ENCODE results near the gene BMP7.

Gene BMP7

GRCh38 chr20:57199656-57200405 lies 66.6 kb downstream of the BMP7 start:
- Histone ChIP-seq H3K4me2 (ENCODE audit: low read length) (no peak overlapping the region), H2AK5ac (ENCODE audit: low read length) (no peak overlapping the region), H2AFZ (ENCODE audit: insufficient read depth, low read length, poor library complexity) (no peak overlapping the region), H4K12ac (ENCODE audit: low read depth, low read length) (no peak overlapping the region), H3K4ac (ENCODE audit: low read depth, low read length) (no peak overlapping the region), H3K23ac (ENCODE audit: low read length) (no peak overlapping the region), H3K4me3 (ENCODE audit: low read depth, low read length) (no peak overlapping the region), H3K27ac (ENCODE audit: low read depth, low read length) (no peak overlapping the region), H3K18ac (ENCODE audit: low read length) (no peak overlapping the region), H2BK120ac (ENCODE audit: insufficient read depth, low read length, poor library complexity) (no peak overlapping the region), H3K79me1 (ENCODE audit: low read length) (no peaks in the 10 kb centered on the region), H4K8ac (ENCODE audit: low read depth, low read length) (no peak overlapping the region), H2BK5ac (ENCODE audit: low read depth, low read length, poor library complexity) (no peak overlapping the region), H3K14ac (ENCODE audit: low read length) (no peak overlapping the region), H3K9ac (ENCODE audit: low read length) (no peak overlapping the region), H3K27me3 (ENCODE audit: insufficient read depth, low read length) (no peaks in the 10 kb centered on the region), H2BK12ac (ENCODE audit: low read length) (no peak overlapping the region), H3K79me2 (ENCODE audit: control insufficient read depth, insufficient read depth, low read length, poor library complexity) (no peaks in the 10 kb centered on the region), H4K91ac (ENCODE audit: low read depth, low read length) (no peak overlapping the region), H3K4me1 (ENCODE audit: control insufficient read depth in 1 of 2, insufficient read depth in 2 of 2, low read length in 2 of 2) (peaks cover 0 to 4% of the 10 kb centered on the region in 2 experiments), H3K9me3 (ENCODE audit: insufficient read depth, low read depth, low read length) (peaks cover 2% of the 10 kb centered on the region), H3K36me3 (ENCODE audit: control insufficient read depth in 1 of 2, insufficient read depth in 2 of 2, low read length in 2 of 2) (no peaks in the 10 kb centered on the region)
- no peak for DNase-seq
- WGBS (ENCODE audit: extremely low coverage, insufficient coverage, insufficient read length), result no CpG with 5 or more reads among the region's 16 CpGs

- no peaks in the 10 kb centered on the region for H3K9me3 ChIP-seq (ENCODE audit: insufficient read depth, low read depth, low read length)
- H3K4me1 ChIP-seq (ENCODE audit: control insufficient read depth in 1 of 2, insufficient read depth in 2 of 2, low read length in 2 of 2), result no peaks in the 10 kb centered on the region
- no peak overlapping the region for H3K4ac ChIP-seq (ENCODE audit: low read depth, low read length)
- no peak overlapping the region for H3K9ac ChIP-seq (ENCODE audit: low read length)
- no peak overlapping the region for H2BK12ac ChIP-seq (ENCODE audit: low read length)
- no peak overlapping the region for H3K14ac ChIP-seq (ENCODE audit: low read length)
- DNase-seq, result no peak
- H2BK5ac ChIP-seq (ENCODE audit: low read depth, low read length, poor library complexity), result no peak overlapping the region
- no peaks in the 10 kb centered on the region for H3K79me1 ChIP-seq (ENCODE audit: low read length)
- H4K91ac ChIP-seq (ENCODE audit: low read depth, low read length), result no peak overlapping the region
- no peaks in the 10 kb centered on the region for H3K36me3 ChIP-seq (ENCODE audit: control insufficient read depth in 1 of 2, insufficient read depth in 2 of 2, low read length in 2 of 2)
- H2AK5ac ChIP-seq (ENCODE audit: low read length), result no peak overlapping the region
- H3K79me2 ChIP-seq (ENCODE audit: control insufficient read depth, insufficient read depth, low read length, poor library complexity), result no peaks in the 10 kb centered on the region
- no peak overlapping the region for H3K23ac ChIP-seq (ENCODE audit: low read length)
- 94% methylated on average over 3 of the region's 24 CpGs for WGBS (ENCODE audit: extremely low coverage, insufficient coverage, insufficient read length)
- no peak overlapping the region for H4K12ac ChIP-seq (ENCODE audit: low read depth, low read length)
- H4K8ac ChIP-seq (ENCODE audit: low read depth, low read length), result no peak overlapping the region
- H3K4me2 ChIP-seq (ENCODE audit: low read length), result no peak overlapping the region
- H2BK120ac ChIP-seq (ENCODE audit: insufficient read depth, low read length, poor library complexity), result no peak overlapping the region
- no peaks in the 10 kb centered on the region for H3K27me3 ChIP-seq (ENCODE audit: insufficient read depth, low read length)
- no peak overlapping the region for H2AFZ ChIP-seq (ENCODE audit: insufficient read depth, low read length, poor library complexity)
- H3K4me3 ChIP-seq (ENCODE audit: low read depth, low read length), result no peak overlapping the region
- no peak overlapping the region for H3K27ac ChIP-seq (ENCODE audit: low read depth, low read length)
- no peak overlapping the region for H3K18ac ChIP-seq (ENCODE audit: low read length)
Observed at GRCh38 chr20:57198132-57199072, 68.0 kb downstream of the BMP7 start.

- H3K14ac ChIP-seq (ENCODE audit: low read length), result no peak overlapping the region
- no peaks in the 10 kb centered on the region for H3K36me3 ChIP-seq (ENCODE audit: control insufficient read depth in 1 of 2, insufficient read depth in 2 of 2, low read length in 2 of 2)
- no peak overlapping the region for H2BK12ac ChIP-seq (ENCODE audit: low read length)
- no peak overlapping the region for H3K27ac ChIP-seq (ENCODE audit: low read depth, low read length)
- H3K9me3 ChIP-seq (ENCODE audit: insufficient read depth, low read depth, low read length), result peaks cover 2% of the 10 kb centered on the region
- no peak overlapping the region for H3K4me2 ChIP-seq (ENCODE audit: low read length)
- H3K79me1 ChIP-seq (ENCODE audit: low read length), result no peaks in the 10 kb centered on the region
- H4K8ac ChIP-seq (ENCODE audit: low read depth, low read length), result no peak overlapping the region
- no peak overlapping the region for H2BK5ac ChIP-seq (ENCODE audit: low read depth, low read length, poor library complexity)
- no peak overlapping the region for H3K4me3 ChIP-seq (ENCODE audit: low read depth, low read length)
- WGBS (ENCODE audit: extremely low coverage, insufficient coverage, insufficient read length), result no CpG with 5 or more reads among the region's 5 CpGs
- H3K23ac ChIP-seq (ENCODE audit: low read length), result peak overlapping the region; percentile 56
- H4K91ac ChIP-seq (ENCODE audit: low read depth, low read length), result no peak overlapping the region
- no peaks in the 10 kb centered on the region for H3K4me1 ChIP-seq (ENCODE audit: control insufficient read depth in 1 of 2, insufficient read depth in 2 of 2, low read length in 2 of 2)
- no peak overlapping the region for H2AK5ac ChIP-seq (ENCODE audit: low read length)
- no peak for DNase-seq
- H3K18ac ChIP-seq (ENCODE audit: low read length), result no peak overlapping the region
- no peak overlapping the region for H4K12ac ChIP-seq (ENCODE audit: low read depth, low read length)
- no peaks in the 10 kb centered on the region for H3K79me2 ChIP-seq (ENCODE audit: control insufficient read depth, insufficient read depth, low read length, poor library complexity)
- H3K9ac ChIP-seq (ENCODE audit: low read length), result no peak overlapping the region
- no peak overlapping the region for H2BK120ac ChIP-seq (ENCODE audit: insufficient read depth, low read length, poor library complexity)
- no peak overlapping the region for H3K4ac ChIP-seq (ENCODE audit: low read depth, low read length)
- H3K27me3 ChIP-seq (ENCODE audit: insufficient read depth, low read length), result no peaks in the 10 kb centered on the region
- H2AFZ ChIP-seq (ENCODE audit: insufficient read depth, low read length, poor library complexity), result no peak overlapping the region
Observed at GRCh38 chr20:57197352-57198131, 68.9 kb downstream of the BMP7 start.

- H3K18ac ChIP-seq (ENCODE audit: low read length), result no peak overlapping the region
- H2BK12ac ChIP-seq (ENCODE audit: low read length), result no peak overlapping the region
- H3K9me3 ChIP-seq (ENCODE audit: insufficient read depth, low read depth, low read length), result peaks cover 2% of the 10 kb centered on the region
- no peak overlapping the region for H3K9ac ChIP-seq (ENCODE audit: low read length)
- H4K91ac ChIP-seq (ENCODE audit: low read depth, low read length), result no peak overlapping the region
- H3K14ac ChIP-seq (ENCODE audit: low read length), result no peak overlapping the region
- H3K4me1 ChIP-seq (ENCODE audit: control insufficient read depth in 1 of 2, insufficient read depth in 2 of 2, low read length in 2 of 2), result no peaks in the 10 kb centered on the region
- no peak overlapping the region for H3K4me3 ChIP-seq (ENCODE audit: low read depth, low read length)
- peak; percentile 94 to 96 for DNase-seq
- no peak overlapping the region for H4K8ac ChIP-seq (ENCODE audit: low read depth, low read length)
- H3K79me1 ChIP-seq (ENCODE audit: low read length), result no peaks in the 10 kb centered on the region
- H2AFZ ChIP-seq (ENCODE audit: insufficient read depth, low read length, poor library complexity), result no peak overlapping the region
- no peak overlapping the region for H3K23ac ChIP-seq (ENCODE audit: low read length)
- H2BK120ac ChIP-seq (ENCODE audit: insufficient read depth, low read length, poor library complexity), result no peak overlapping the region
- no peaks in the 10 kb centered on the region for H3K79me2 ChIP-seq (ENCODE audit: control insufficient read depth, insufficient read depth, low read length, poor library complexity)
- WGBS (ENCODE audit: extremely low coverage, insufficient coverage, insufficient read length), result no CpG with 5 or more reads among the region's 20 CpGs
- H2AK5ac ChIP-seq (ENCODE audit: low read length), result no peak overlapping the region
- H3K27me3 ChIP-seq (ENCODE audit: insufficient read depth, low read length), result no peaks in the 10 kb centered on the region
- no peaks in the 10 kb centered on the region for H3K36me3 ChIP-seq (ENCODE audit: control insufficient read depth in 1 of 2, insufficient read depth in 2 of 2, low read length in 2 of 2)
- H2BK5ac ChIP-seq (ENCODE audit: low read depth, low read length, poor library complexity), result no peak overlapping the region
- H3K4ac ChIP-seq (ENCODE audit: low read depth, low read length), result no peak overlapping the region
- H4K12ac ChIP-seq (ENCODE audit: low read depth, low read length), result no peak overlapping the region
- H3K4me2 ChIP-seq (ENCODE audit: low read length), result no peak overlapping the region
- no peak overlapping the region for H3K27ac ChIP-seq (ENCODE audit: low read depth, low read length)
Observed at GRCh38 chr20:57195469-57196100, 70.9 kb downstream of the BMP7 start.
